Measurements from ENCODE around the gene MRPL45.

Gene MRPL45

GRCh38 chr17:38325221-38325851 lies 28.4 kb downstream of the MRPL45 start:
- no peak for DNase-seq (ENCODE audit: low read depth)

- no peak for DNase-seq (ENCODE audit: low read depth)
Measured at GRCh38 chr17:38326996-38327792, 30.2 kb downstream of the MRPL45 start.

GRCh38 chr17:38327936-38328335 lies 31.0 kb downstream of the MRPL45 start:
- DNase-seq (ENCODE audit: low read depth) = no peak

- DNase-seq (ENCODE audit: low read depth) = no peak
Measured at GRCh38 chr17:38328620-38329019, 31.7 kb downstream of the MRPL45 start.

- DNase-seq (ENCODE audit: low read depth) = no peak
Measured at GRCh38 chr17:38329284-38329683, 32.3 kb downstream of the MRPL45 start.

GRCh38 chr17:38329808-38330730 lies 33.1 kb downstream of the MRPL45 start:
- no peak for DNase-seq (ENCODE audit: low read depth)

- DNase-seq (ENCODE audit: low read depth) = no peak
Measured at GRCh38 chr17:38330941-38331411, 34.0 kb downstream of the MRPL45 start.

GRCh38 chr17:38332735-38333134 lies 35.8 kb downstream of the MRPL45 start:
- no peak for DNase-seq (ENCODE audit: low read depth)

- no peak for DNase-seq (ENCODE audit: low read depth)
Measured at GRCh38 chr17:38333635-38334295, 36.8 kb downstream of the MRPL45 start.

GRCh38 chr17:38334480-38335364 lies 37.8 kb downstream of the MRPL45 start:
- DNase-seq (ENCODE audit: low read depth) = no peak

GRCh38 chr17:38336838-38337237 lies 39.9 kb downstream of the MRPL45 start:
- DNase-seq (ENCODE audit: low read depth) = no peak

GRCh38 chr17:38338053-38338452 lies 41.1 kb downstream of the MRPL45 start:
- DNase-seq (ENCODE audit: low read depth) = no peak

GRCh38 chr17:38338535-38338934 lies 41.6 kb downstream of the MRPL45 start:
- no peak for DNase-seq (ENCODE audit: low read depth)

- no peak for DNase-seq (ENCODE audit: low read depth)
Measured at GRCh38 chr17:38339891-38340290, 42.9 kb downstream of the MRPL45 start.

GRCh38 chr17:38341035-38341721 lies 44.2 kb downstream of the MRPL45 start:
- no peak for DNase-seq (ENCODE audit: low read depth)

- DNase-seq (ENCODE audit: low read depth) = no peak
Measured at GRCh38 chr17:38342886-38343607, 46.1 kb downstream of the MRPL45 start.

GRCh38 chr17:38343608-38344419 lies 46.8 kb downstream of the MRPL45 start, which contains the start of gene GPR179:
GPR179 (minus strand) TSS chr17:38343956; CDS start chr17:38343789, 167 bp downstream.
- DNase-seq (ENCODE audit: low read depth) = no peak

GRCh38 chr17:38344420-38344745 lies 47.4 kb downstream of the MRPL45 start:
- no peak for DNase-seq (ENCODE audit: low read depth)

- no peak for DNase-seq (ENCODE audit: low read depth)
Measured at GRCh38 chr17:38345743-38346142, 48.8 kb downstream of the MRPL45 start.

Measured in activated gamma-delta T cell treated with anti-CD3 and anti-CD28 coated beads, Interleukin-2, amount 50 U/mL, for 16 hours (primary cell).